ENCODE measurements around the gene C19orf44. TPM values are rescaled to one million over a fixed set of nuclear protein-coding genes. Genes with fewer than 3 reads are reported as not detected.
"Not testable (repeated sequence)": the region's sequence is repeated elsewhere in the genome, so short reads cannot be mapped to it uniquely, and the experiment has no call there.

The C19orf44 gene
- total RNA-seq, 4 donors from 2014 or later: 2.7 to 7.4 (median 6.5) TPM

- WGBS: 89% methylated on average over 3 of the region's 3 CpGs
- Histone ChIP-seq H3K9me3 (no peaks in the 10 kb centered on the region), H3K4me3 (no peak overlapping the region), H3K4me1 (no peaks in the 10 kb centered on the region), H3K36me3 (peaks cover 46% of the 10 kb centered on the region), H3K27me3 (no peaks in the 10 kb centered on the region), H3K27ac (no peak overlapping the region)
- DNase-seq (ENCODE audit: low spot score in 2 of 2): no peak
- TF ChIP-seq POLR2A (IDR thresholded peaks at IDR 0.05) (no peak), EP300 (IDR thresholded peaks at IDR 0.05) (no peak), POLR2AphosphoS5 (IDR thresholded peaks at IDR 0.05) (no peak)
- TF ChIP-seq, protein P1, sequence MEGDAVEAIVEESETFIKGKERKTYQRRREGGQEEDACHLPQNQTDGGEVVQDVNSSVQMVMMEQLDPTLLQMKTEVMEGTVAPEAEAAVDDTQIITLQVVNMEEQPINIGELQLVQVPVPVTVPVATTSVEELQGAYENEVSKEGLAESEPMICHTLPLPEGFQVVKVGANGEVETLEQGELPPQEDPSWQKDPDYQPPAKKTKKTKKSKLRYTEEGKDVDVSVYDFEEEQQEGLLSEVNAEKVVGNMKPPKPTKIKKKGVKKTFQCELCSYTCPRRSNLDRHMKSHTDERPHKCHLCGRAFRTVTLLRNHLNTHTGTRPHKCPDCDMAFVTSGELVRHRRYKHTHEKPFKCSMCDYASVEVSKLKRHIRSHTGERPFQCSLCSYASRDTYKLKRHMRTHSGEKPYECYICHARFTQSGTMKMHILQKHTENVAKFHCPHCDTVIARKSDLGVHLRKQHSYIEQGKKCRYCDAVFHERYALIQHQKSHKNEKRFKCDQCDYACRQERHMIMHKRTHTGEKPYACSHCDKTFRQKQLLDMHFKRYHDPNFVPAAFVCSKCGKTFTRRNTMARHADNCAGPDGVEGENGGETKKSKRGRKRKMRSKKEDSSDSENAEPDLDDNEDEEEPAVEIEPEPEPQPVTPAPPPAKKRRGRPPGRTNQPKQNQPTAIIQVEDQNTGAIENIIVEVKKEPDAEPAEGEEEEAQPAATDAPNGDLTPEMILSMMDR (IDR thresholded peaks at IDR 0.05): no peak
Observed at GRCh38 chr19:16504271-16504670, 8.1 kb downstream of the C19orf44 start.

DNA sequence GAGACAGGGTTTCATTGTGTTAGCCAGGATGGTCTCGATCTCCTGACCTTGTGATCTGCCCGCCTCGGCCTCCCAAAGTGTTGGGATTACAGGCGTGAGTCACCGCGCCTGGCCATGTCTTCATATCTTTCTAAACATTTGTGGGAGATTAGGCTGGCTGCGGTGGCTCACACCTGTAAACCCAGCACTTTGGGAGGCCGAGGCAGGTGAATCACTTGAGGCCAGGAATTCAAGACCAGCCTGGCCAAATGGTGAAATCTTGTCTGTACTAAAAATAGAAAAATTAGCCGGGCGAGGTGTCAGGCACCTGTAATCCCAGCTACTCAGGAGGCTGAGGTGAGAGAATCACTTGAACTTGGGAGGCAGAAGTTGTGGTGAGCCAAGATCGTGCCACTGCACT, 10.0 kb downstream of the C19orf44 start:
- not testable (repeated sequence) for H3K4me3 ChIP-seq; H3K27ac ChIP-seq; H3K27me3 ChIP-seq; H3K9me3 ChIP-seq; H3K4me1 ChIP-seq; DNase-seq (ENCODE audit: low spot score in 2 of 2)
- WGBS: 94% methylated on average over 11 of the region's 11 CpGs
- H3K36me3 ChIP-seq: peaks cover 56% of the 10 kb centered on the region

DNA sequence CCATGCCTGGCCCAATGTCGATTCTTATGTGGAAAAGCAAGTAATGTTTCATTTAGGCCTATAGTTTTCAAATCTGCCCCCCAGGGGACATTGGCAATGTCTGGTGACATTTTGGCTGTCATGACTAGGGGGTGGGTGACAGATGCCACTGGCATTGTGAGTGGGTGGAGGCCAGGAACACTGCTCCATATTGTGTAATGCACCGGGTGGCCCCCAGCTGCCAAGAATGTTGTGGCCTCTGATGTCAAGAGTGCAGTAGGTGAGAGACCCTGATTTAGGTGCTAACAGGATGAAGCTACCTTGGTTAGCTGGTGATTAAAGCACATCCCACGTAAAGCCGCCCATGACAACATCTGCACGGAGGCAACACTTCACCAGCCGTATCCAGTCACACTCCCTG, 10.8 kb downstream of the C19orf44 start:
- H3K9me3 ChIP-seq: no peaks in the 10 kb centered on the region
- no peak overlapping the region for H3K4me3 ChIP-seq
- peaks cover 55% of the 10 kb centered on the region for H3K36me3 ChIP-seq
- H3K4me1 ChIP-seq: peaks cover 6% of the 10 kb centered on the region
- no peak overlapping the region for H3K27ac ChIP-seq
- no peak for TF ChIP-seq EP300 (IDR thresholded peaks at IDR 0.05)
- DNase-seq (ENCODE audit: low spot score in 2 of 2): no peak
- H3K27me3 ChIP-seq: no peaks in the 10 kb centered on the region
- WGBS: 90% methylated on average over 6 of the region's 6 CpGs

GRCh38 chr19:16508546-16508945, 12.4 kb downstream of the C19orf44 start:
- no peak for TF ChIP-seq EP300 (IDR thresholded peaks at IDR 0.05)
- TF ChIP-seq, protein P1 (IDR thresholded peaks at IDR 0.05): no peak
- TF ChIP-seq POLR2AphosphoS5 (IDR thresholded peaks at IDR 0.05): no peak
- peak overlapping the region; percentile 81 for H3K27ac ChIP-seq
- 89% methylated on average over 5 of the region's 5 CpGs for WGBS
- no peak for DNase-seq (ENCODE audit: low spot score in 2 of 2)
- H3K36me3 ChIP-seq: peaks cover 56% of the 10 kb centered on the region
- peaks cover 6% of the 10 kb centered on the region for H3K4me1 ChIP-seq
- no peaks in the 10 kb centered on the region for H3K27me3 ChIP-seq
- no peak overlapping the region for H3K4me3 ChIP-seq
- no peaks in the 10 kb centered on the region for H3K9me3 ChIP-seq

DNA sequence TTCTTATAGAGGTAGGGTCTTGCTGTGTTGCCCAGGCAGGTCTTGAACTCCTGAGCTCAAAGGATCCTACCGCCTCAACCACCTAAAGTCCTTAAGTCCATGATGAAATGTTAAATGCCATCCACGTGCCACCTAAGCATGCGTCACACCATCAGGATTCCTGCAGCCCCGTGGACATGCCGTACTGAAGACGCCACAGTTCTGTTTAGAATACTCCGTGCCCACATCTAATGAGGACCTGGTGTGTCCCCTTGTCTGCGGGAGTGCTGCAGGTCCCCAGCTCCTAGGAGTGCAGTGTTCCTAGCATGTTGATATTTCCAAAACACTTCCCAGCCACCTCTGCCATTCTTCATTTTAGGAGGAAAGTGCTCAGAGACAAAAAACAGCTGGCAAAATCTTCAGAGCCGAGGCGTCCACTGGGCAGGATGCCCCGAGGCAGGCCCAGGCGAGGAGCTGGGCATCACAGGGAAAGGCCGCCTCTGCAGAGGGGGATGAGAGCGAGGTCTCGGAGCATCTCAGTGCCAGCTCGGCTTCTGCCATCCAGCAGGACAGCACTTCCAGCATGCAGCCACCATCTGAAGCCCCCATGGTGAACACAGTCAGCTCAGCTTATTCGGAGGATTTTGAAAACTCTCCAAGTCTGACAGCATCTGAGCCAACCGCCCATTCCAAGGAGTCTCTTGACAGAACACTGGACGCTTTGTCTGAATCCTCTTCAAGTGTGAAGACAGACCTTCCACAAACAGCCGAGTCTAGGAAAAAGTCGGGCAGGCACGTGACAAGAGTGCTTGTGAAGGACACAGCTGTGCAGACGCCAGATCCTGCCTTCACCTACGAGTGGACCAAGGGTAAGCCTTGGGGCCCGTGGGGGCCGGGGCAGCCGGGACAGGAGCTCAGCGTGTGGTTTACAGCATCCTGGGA, 13.2 kb downstream of the C19orf44 start:
- no peak overlapping the region for H3K4me3 ChIP-seq
- H3K4me1 ChIP-seq: peaks cover 6% of the 10 kb centered on the region
- peaks cover 53% of the 10 kb centered on the region for H3K36me3 ChIP-seq
- DNase-seq (ENCODE audit: low spot score in 2 of 2): no peak
- no peaks in the 10 kb centered on the region for H3K9me3 ChIP-seq
- no peaks in the 10 kb centered on the region for H3K27me3 ChIP-seq
- 85% methylated on average over 27 of the region's 28 CpGs for WGBS
- TF ChIP-seq POLR2A (IDR thresholded peaks at IDR 0.05): no peak
- TF ChIP-seq EP300 (IDR thresholded peaks at IDR 0.05): peak; percentile 78
- TF ChIP-seq, protein P1 (IDR thresholded peaks at IDR 0.05): no peak
- peak in 1 of 3 donors; percentile 59 for TF ChIP-seq POLR2AphosphoS5 (IDR thresholded peaks at IDR 0.05)
- H3K27ac ChIP-seq: peak overlapping the region; percentile 81

- peaks cover 59% of the 10 kb centered on the region for H3K36me3 ChIP-seq
- H3K27me3 ChIP-seq; H3K4me1 ChIP-seq; DNase-seq (ENCODE audit: low spot score in 2 of 2); H3K27ac ChIP-seq; H3K9me3 ChIP-seq; H3K4me3 ChIP-seq: not testable (repeated sequence)
- WGBS: 95% methylated on average over 10 of the region's 10 CpGs
Observed at GRCh38 chr19:16512611-16513010, 16.4 kb downstream of the C19orf44 start.

Measured in suprapubic skin (tissue), 4 donors.